Ovary (tissue), 9 donors: ENCODE measurements around the gene ABCC1. TPM values are rescaled to one million over a fixed set of nuclear protein-coding genes. Genes with fewer than 3 reads are reported as not detected.
"Not testable (repeated sequence)": the region's sequence is repeated elsewhere in the genome, so short reads cannot be mapped to it uniquely, and the experiment has no call there.

Experiments
- DNase-seq, 5 donors: peaks; one replicate each; pipeline ENCODE4 v3.0.0-alpha.2; 2019 to 2020
- H3K27ac ChIP-seq, 2 donors: fragments of 200-600 bp; one replicate each; pipeline versions ENCODE4 v1.5.1 to v1.8.0; 2019 to 2022
- H3K27me3 ChIP-seq: fragments of 200-600 bp; one replicate; pipeline ENCODE4 v1.8.0; 2022
- H3K36me3 ChIP-seq: fragments of 200-600 bp; sonication (generic); one replicate; pipeline ENCODE4 v1.5.1; 2019
- H3K4me1 ChIP-seq: one replicate; pipeline ENCODE4 v1.8.1; 2013; ENCODE audit warnings: mild to moderate bottlenecking, moderate library complexity; ENCODE audit not compliant: insufficient read depth
- H3K4me3 ChIP-seq: fragments of 200-600 bp; sonication (generic); one replicate; pipeline ENCODE4 v1.5.1; 2017
- H3K9me3 ChIP-seq, 2 donors: fragments of 200-600 bp in 1 of 2; sonication (generic) in 1 of 2; one replicate each; pipeline versions ENCODE4 v1.5.1 to v1.8.1; 2013 to 2019; ENCODE audit warnings: mild to moderate bottlenecking in 1 of 2, moderate library complexity in 1 of 2
- CTCF ChIP-seq, 3 donors: fragments of 450-650 bp in 2 of 3; fragments of 200-600 bp in 1 of 3; IDR thresholded peaks; one replicate each; pipeline versions ENCODE4 v1.5.1 to v1.8.0; 2016 to 2022; ENCODE audit warnings: antibody characterized with exemption in 3 of 3, mild to moderate bottlenecking in 1 of 3
- EP300 ChIP-seq: sonication (generic); formaldehyde crosslinking; IDR thresholded peaks from one replicate; pipeline ENCODE4 v1.6.1; 2017; ENCODE audit warnings: antibody characterized with exemption
- POLR2A ChIP-seq: fragments of 450-650 bp; IDR thresholded peaks from one replicate; pipeline ENCODE4 v1.6.1; 2017; ENCODE audit warnings: antibody characterized with exemption, mild to moderate bottlenecking, moderate library complexity
- WGBS, 3 donors: extraction: QIAGEN DNeasy Blood & Tissue Kit in 1 of 3; methylation state at CpG; one replicate each; pipeline versions ENCODE4 v1.1.5 to v1.1.7; 2013 to 2017; 5-methylcytosine and 5-hydroxymethylcytosine counted together
- intact Hi-C, 4 donors: fragments of 100-400 bp; cut with DNase I; formaldehyde crosslinking; loops; one replicate each; pipeline versions ENCODE4 v1.11.0 to v1.15.1; 2022 to 2023
- polyA plus RNA-seq, 2 donors: library from polyadenylated mRNA; stranded (reverse); fragments of 200-250 nt in 1 of 2; fragments of 350-450 nt in 1 of 2; fragmentation: Illumina TruSeq in 1 of 2; extraction: RNeasy Lipid Tissue Mini Kit (QIAGEN cat#74804) in 1 of 2; gene quantifications; one replicate each; pipeline ENCODE4 v1.2.3, GENCODE V29; 2013 to 2014
- total RNA-seq, 7 donors: library from RNA; depleted of rRNA in 2 of 7; stranded (reverse); fragments of >200 nt in 2 of 7; fragmentation: NEBNext Ultra II Directional in 3 of 7; extraction: Animal tissue kit (Norgen Biotek cat#: 25700) in 3 of 7; gene quantifications; one replicate each; pipeline versions ENCODE4 v1.1.0 to v1.2.4, GENCODE V29; 2016 to 2023
- donor health status: DM: no; HTN: no; CAD: no; lungs with moderate emphysema.
- donor health status: DM: no; HTN: no; CAD: no.
- donor health status: Bipolar disorder and iron deficiency.
- donor health status: DM: yes; HTN: yes; CAD: no.
- donor health status: DM: no; HTN: no; CAD: no.
- donor health status: DM: yes; HTN: yes; CAD: no.

The ABCC1 gene
- total and polyA plus RNA-seq, 9 donors, result 10.0 to 31.1 (median 20.9) TPM

DNA sequence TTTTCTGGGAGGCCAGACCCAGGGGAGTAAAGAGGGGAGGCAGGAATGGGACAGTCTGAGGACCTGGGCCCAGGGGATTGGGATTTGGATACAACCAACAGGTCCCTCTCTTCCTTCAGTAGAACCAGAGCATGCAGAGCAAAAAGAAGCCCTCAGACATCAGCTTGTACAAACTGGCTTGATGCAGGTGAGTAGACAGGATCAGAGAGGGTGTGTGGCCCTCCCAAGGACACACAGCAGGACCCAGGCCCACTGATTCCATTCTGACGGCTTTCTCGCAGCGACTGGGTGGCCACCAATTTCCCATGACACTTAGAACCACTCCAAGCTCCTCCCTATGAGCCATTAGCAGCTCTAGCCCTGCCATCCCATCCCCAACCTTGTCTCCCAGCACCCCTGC is 210.2 kb downstream of the ABCC1 start:
- Histone ChIP-seq H3K4me1 (no peaks in the 10 kb centered on the region), H3K27ac (no peak overlapping the region), H3K9me3 (no peaks in the 10 kb centered on the region), H3K36me3 (no peaks in the 10 kb centered on the region), H3K4me3 (no peak overlapping the region), H3K27me3 (no peaks in the 10 kb centered on the region)
- 94 to 95% (median 95%) methylated on average over 3 of the region's 3 CpGs for WGBS, 3 donors
- intact Hi-C loops, result no loop called here
- DNase-seq, result no peak
- TF ChIP-seq CTCF (IDR thresholded peaks at IDR 0.05), result no peak
- TF ChIP-seq EP300, result no peak
- no peak for TF ChIP-seq POLR2A

GRCh38 chr16:16161319-16161718 is 211.9 kb downstream of the ABCC1 start:
- no peak for DNase-seq
- no peak for TF ChIP-seq CTCF (IDR thresholded peaks at IDR 0.05)
- no peak for TF ChIP-seq EP300
- TF ChIP-seq POLR2A, result no peak
- Histone ChIP-seq H3K36me3 (no peaks in the 10 kb centered on the region), H3K27me3 (no peaks in the 10 kb centered on the region), H3K4me3 (no peak overlapping the region), H3K9me3 (no peaks in the 10 kb centered on the region), H3K27ac (no peak overlapping the region), H3K4me1 (no peaks in the 10 kb centered on the region)
- intact Hi-C loops, result no loop called here
- 66 to 79% (median 79%) methylated on average over 5 of the region's 5 CpGs for WGBS, 3 donors

GRCh38 chr16:16161840-16162239 is 212.4 kb downstream of the ABCC1 start:
- H3K4me3 ChIP-seq, H3K4me1 ChIP-seq, H3K27me3 ChIP-seq, intact Hi-C loops, H3K27ac ChIP-seq, H3K9me3 ChIP-seq, H3K36me3 ChIP-seq, DNase-seq: not testable (repeated sequence)
- 79 to 81% (median 80%) methylated on average over 5 of the region's 5 CpGs for WGBS, 3 donors

DNA sequence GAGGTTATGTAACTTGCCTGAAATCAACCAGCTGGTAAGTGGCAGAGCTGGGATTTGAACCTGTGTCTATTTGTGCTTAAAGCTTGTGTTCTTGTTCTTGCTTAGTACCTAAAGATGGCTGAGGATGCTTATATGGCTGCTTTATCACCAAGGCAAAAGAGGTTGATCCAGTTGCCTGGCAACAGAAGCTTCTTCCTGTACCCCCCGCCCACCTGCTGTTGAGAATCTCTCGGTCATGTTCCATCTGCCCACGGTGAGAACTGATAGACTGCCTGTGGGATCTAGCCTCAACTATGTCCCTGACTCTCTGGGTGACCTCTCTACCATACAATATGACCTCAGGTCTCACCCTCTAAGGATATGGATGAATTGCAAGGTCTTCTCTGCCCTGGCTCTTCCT is 213.2 kb downstream of the ABCC1 start:
- no peak for TF ChIP-seq EP300
- TF ChIP-seq POLR2A, result no peak
- no peak for TF ChIP-seq CTCF (IDR thresholded peaks at IDR 0.05)
- Histone ChIP-seq H3K27me3 (no peaks in the 10 kb centered on the region), H3K9me3 (no peaks in the 10 kb centered on the region), H3K36me3 (no peaks in the 10 kb centered on the region), H3K4me1 (no peaks in the 10 kb centered on the region), H3K4me3 (no peak overlapping the region), H3K27ac (no peak overlapping the region)
- 70 to 79% (median 77%) methylated on average over 3 of the region's 3 CpGs for WGBS, 3 donors
- intact Hi-C loops, result no loop called here
- no peak for DNase-seq

DNA sequence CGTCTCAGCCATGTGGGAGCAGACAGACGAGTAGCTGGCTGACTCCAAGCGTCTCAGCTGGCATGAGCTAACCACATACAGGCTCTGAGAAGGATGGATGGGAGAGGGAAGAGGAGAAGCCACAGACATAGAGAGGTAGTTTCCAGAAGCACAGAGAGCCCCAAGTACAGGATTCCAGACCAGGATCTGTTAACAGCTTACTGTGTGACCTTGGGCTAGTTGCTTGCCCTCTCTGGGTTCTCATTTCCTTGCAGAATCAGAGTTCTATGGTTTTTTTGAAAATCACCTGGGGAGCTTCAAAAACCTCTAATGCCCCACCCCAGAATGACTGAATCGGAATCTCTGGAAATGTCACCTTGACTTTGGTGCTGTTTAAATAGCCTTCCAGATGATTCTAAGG is 213.7 kb downstream of the ABCC1 start:
- Histone ChIP-seq H3K9me3 (no peaks in the 10 kb centered on the region), H3K36me3 (no peaks in the 10 kb centered on the region), H3K4me1 (no peaks in the 10 kb centered on the region), H3K4me3 (no peak overlapping the region), H3K27ac (no peak overlapping the region), H3K27me3 (no peaks in the 10 kb centered on the region)
- DNase-seq, result no peak
- WGBS, 3 donors, result 81 to 88% (median 81%) methylated on average over 4 of the region's 4 CpGs
- intact Hi-C loops, result no loop called here
- TF ChIP-seq EP300, result no peak
- TF ChIP-seq POLR2A, result no peak

GRCh38 chr16:16163571-16163970 is 214.2 kb downstream of the ABCC1 start:
- Histone ChIP-seq H3K27ac (no peak overlapping the region), H3K4me3 (no peak overlapping the region), H3K4me1 (no peaks in the 10 kb centered on the region), H3K36me3 (no peaks in the 10 kb centered on the region), H3K9me3 (no peaks in the 10 kb centered on the region), H3K27me3 (no peaks in the 10 kb centered on the region)
- intact Hi-C loops, result no loop called here
- WGBS, 3 donors, result 77 to 95% (median 87%) methylated on average over 5 of the region's 5 CpGs
- no peak for DNase-seq
- TF ChIP-seq CTCF (IDR thresholded peaks at IDR 0.05) (no peak), EP300 (no peak), POLR2A (no peak)
